Measurements from ENCODE around the gene ATP4B.

DNA sequence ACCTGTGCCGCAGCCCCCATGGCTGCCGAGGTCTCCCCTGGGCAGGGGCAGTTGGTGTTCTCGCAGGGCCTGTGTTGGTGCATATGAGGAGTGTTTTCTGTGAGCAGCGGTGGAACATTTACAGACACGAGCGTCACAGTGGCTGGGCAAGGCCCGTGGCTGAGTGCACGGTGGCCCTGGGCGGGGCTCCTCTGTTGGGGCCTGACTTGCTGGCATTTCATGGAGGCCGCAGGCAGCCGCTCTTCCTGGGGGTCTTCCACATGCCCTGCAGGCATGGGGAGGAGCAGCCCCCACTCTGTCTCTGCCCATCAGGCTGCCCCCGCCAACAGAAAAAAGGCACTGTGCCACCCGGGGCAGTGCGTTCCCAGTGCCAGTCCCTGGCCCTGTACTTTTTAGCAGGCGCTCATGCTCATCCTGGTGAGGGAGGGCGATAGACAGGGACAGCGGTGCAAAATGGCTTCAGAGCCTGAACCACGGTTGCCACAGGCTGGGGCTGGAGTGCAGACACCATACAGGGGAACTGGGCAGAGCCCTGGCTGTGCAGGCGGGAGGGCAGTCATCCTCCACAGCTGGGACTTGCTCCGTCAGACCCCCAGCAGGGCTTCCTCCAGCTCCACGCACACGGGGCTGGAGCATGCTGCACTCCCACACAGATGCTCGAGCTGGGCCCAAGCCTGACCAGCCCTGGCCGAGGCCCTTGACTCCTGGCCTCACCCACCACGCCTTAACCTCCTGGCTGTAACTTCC is 49.9 kb downstream of the ATP4B start:
- TF ChIP-seq, protein P1, sequence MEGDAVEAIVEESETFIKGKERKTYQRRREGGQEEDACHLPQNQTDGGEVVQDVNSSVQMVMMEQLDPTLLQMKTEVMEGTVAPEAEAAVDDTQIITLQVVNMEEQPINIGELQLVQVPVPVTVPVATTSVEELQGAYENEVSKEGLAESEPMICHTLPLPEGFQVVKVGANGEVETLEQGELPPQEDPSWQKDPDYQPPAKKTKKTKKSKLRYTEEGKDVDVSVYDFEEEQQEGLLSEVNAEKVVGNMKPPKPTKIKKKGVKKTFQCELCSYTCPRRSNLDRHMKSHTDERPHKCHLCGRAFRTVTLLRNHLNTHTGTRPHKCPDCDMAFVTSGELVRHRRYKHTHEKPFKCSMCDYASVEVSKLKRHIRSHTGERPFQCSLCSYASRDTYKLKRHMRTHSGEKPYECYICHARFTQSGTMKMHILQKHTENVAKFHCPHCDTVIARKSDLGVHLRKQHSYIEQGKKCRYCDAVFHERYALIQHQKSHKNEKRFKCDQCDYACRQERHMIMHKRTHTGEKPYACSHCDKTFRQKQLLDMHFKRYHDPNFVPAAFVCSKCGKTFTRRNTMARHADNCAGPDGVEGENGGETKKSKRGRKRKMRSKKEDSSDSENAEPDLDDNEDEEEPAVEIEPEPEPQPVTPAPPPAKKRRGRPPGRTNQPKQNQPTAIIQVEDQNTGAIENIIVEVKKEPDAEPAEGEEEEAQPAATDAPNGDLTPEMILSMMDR (IDR thresholded peaks at IDR 0.05), result no peak
- no peak for TF ChIP-seq POLR2AphosphoS5 (IDR thresholded peaks at IDR 0.05)
- TF ChIP-seq POLR2A (IDR thresholded peaks at IDR 0.05), result no peak

All from prostate gland (tissue), 2 donors.